ENCODE data around the gene ANXA4.

The ANXA4 gene

GRCh38 chr2:69741575-69742321, at the start of gene ANXA4:
TSS of gene ANXA4 (plus strand) at chr2:69742134. CDS start at chr2:69781566, 39,432 bp downstream.
- peak; percentile 59 to 60 for DNase-seq (ENCODE audit: low read depth in 2 of 2)

DNA sequence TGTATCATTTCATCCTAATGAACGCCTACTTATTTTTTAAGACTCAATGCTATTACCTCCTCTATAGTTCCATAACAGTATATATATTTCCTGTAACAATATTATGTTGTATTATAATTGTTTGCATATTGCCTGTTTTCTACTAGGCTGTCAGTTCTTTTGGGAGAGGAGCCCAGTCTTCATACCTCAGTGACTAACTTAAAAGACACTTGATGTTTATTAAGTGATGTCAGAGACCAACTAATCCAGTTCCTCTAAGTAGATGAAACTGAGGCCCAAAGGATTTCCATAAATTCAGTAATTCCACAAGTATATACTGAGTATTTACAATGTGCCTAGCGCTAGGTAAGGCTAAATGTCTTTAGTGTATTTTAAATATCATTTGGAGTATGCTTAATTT, 49.5 kb upstream of the ANXA4 start:
- no peak for DNase-seq (ENCODE audit: low read depth in 2 of 2)

GRCh38 chr2:69693059-69693774, 48.7 kb upstream of the ANXA4 start:
- no peak for DNase-seq (ENCODE audit: low read depth in 2 of 2)

GRCh38 chr2:69693775-69694450, 48.0 kb upstream of the ANXA4 start:
- no peak for DNase-seq (ENCODE audit: low read depth in 2 of 2)

DNA sequence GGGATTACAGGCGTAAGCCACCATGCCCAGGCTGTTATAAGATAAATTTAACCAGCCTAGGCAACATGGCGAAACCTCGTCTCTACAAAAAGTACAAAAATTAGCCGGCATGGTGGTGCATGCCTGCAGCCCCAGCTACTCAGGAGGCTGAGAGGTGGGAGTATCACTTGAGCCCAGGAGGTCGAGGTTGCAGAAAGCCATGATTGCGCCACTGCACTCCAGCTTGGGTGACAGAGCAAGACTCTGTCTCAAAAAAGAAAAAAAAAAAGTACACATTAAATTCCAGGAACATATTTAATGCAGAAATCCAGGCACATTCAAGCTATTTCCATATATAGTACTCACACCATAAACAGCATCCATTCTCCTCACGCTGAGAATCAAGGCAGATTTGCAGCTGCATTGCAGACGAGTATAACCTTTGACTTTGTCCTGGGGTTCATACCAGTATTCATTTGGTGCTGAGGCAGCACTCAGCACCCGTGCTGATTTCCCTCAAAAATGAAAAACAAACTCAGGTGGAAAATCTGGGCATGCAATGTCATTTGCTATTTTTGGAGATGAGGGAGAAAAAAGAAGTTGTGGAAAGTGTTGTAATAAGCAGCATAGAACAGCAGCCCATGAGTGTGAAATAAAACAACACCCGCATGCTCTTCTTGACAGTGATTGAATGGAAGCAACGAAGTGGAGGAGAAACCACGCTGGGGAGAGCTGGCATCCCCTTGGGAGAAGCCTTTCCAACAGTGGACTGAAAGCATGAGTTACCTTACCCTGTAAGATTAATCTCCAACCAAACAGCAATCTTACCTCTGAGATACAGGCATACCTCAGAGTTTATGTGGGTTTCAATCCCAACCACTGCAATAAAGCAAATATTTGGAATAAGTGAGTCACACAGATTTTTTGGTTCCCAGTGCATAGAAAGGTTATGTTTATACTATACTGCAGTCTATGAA, 46.8 kb upstream of the ANXA4 start:
- no peak for DNase-seq (ENCODE audit: low read depth in 2 of 2)

GRCh38 chr2:69695850-69696216, 46.1 kb upstream of the ANXA4 start:
- no peak for DNase-seq (ENCODE audit: low read depth in 2 of 2)

- DNase-seq (ENCODE audit: low read depth in 2 of 2) = no peak
These were observed 41.6 kb upstream of the ANXA4 start for GRCh38 chr2:69700381-69700780.

- DNase-seq (ENCODE audit: low read depth in 2 of 2) = no peak
These were observed 40.6 kb upstream of the ANXA4 start for GRCh38 chr2:69701100-69701945.

- no peak for DNase-seq (ENCODE audit: low read depth in 2 of 2)
These were observed 38.7 kb upstream of the ANXA4 start for GRCh38 chr2:69703189-69703588.

DNA sequence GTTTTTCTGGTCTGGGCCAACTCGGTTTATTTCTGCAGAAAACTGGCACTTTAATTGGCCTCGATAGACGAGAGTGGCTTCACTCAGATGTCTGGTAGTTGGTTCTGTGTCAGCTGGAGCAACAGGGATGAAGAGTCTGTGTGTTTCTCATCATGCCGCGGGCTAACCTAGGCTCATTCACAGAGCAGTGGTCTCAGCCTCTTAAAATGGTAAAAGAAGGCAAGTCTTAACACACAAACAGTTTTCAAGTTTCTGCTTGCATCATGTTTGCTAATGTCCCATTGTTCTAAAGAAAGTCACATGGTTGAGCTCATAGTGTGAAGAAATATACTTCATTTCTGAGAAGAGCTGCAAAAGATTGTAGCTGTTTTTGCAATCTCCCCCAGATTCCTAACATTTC, 37.5 kb upstream of the ANXA4 start:
- no peak for DNase-seq (ENCODE audit: low read depth in 2 of 2)

DNA sequence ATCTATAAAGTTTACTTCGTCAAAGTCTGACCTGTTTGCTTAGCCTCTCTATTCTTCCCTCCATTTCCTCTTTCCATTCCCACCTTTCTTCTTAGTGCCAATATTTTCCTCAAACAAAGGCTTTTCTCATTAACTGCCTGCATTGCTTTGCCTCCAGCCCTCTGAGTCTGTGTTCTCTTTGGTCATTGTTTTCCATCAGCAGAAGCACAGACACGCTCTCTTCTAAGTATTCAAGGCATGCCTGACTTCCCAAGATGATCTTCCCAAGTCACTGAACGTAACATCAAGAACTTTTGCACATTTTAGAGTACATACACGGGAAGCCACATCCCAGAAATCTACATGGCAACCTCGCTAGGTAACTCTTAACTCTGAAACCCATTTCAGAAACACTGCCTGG, 32.6 kb upstream of the ANXA4 start:
- no peak for DNase-seq (ENCODE audit: low read depth in 2 of 2)

GRCh38 chr2:69711971-69712370, 30.0 kb upstream of the ANXA4 start:
- no peak for DNase-seq (ENCODE audit: low read depth in 2 of 2)

DNA sequence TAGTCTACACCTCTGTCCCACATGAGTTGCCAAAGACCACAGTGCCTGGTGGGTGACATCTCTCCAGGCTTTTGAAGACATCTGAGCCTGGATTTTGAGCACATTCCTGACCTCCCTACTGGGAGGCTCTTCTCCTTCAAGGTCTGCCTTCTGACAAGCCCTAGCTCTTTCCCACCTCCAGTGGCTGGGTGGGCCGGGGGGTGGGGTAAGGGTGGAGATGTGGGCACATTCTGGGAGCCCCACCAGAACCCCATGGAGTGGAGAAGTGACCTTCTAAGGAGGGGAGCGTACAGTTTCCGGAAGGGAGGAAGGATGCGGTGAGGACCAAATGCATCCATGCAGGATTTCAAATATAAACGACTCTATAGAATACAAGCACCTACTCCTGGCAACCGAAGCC, 27.9 kb upstream of the ANXA4 start:
- DNase-seq (ENCODE audit: low read depth in 2 of 2) = no peak

DNA sequence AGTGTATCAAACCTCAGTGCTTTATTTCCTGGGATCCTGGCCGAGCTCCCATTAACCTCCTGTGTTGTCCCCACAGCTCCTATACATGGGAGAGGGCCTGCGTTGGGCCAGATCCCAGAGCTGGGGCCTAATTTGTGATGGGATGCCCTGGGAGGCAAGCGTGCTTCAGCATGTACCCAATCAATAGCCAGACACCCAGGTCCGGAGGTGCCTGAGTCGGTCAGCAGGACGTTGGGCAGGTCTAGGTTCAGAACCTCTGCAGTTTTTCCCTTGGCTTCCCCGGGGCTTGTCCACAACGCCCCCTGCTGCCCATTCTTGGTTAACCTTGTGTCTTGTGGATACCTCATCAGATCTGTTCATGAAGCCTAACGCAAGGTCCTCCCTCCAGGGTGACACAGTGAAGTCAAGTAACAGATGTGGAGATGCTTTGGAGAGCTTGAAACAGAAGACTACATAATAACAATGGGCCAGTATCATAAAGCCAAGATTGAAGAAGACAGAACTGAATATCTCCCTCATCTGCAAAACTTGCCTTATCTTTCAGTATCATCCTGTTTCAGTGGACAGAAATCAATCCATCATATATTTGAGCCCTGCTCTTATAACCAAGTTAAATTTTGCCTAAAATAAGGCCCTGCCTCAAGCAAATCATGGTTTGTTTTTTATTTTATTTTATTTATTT, 27.3 kb upstream of the ANXA4 start:
- DNase-seq (ENCODE audit: low read depth in 2 of 2) = peak; percentile 78 to 84

DNA sequence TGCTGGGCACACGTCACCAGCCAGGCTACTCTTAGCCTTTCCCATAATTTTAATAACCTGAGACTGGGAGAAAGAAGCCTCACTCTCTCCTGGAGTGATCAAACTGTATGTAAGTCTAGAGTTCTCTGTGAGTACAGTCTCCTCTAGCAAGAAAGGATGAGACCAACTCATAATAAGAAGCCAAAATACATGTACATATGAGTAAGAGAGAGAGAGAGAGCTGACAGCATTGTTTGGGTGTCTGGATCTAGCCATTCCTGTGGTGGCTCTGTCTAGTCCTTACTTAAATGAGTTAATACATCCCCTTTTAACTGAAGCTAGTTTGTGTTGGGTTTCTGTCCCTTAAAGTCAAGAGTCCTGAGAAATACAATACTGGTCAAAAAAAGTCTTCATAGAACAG, 26.0 kb upstream of the ANXA4 start:
- no peak for DNase-seq (ENCODE audit: low read depth in 2 of 2)

DNA sequence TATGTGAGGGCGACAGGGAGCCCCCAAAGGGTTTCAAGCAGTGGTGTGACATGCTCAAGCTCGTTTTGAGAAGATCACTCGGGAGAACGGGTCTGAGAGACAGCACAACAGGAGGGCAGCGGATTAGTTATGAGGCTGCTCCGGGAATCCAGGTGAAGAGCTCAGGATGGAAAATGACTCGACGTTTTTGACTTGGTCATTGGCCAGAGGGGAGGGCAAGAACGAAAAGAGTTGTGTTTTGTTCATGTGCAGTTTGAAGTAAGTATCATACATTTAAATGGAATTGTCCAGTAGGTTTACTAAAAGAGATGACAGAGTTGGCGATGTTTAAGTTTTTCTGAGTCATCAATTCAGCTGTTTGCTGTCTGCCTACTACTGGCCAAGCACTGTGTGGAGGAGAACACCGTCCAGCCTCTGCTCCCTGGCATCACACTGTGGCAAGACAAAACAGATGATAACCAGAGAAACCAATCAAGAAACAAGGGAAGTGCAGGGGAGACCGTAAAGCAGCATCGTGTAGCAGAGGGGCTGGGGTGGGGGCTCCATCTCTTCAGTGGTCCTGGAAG, 25.3 kb upstream of the ANXA4 start:
- DNase-seq (ENCODE audit: low read depth in 2 of 2) = no peak

DNA sequence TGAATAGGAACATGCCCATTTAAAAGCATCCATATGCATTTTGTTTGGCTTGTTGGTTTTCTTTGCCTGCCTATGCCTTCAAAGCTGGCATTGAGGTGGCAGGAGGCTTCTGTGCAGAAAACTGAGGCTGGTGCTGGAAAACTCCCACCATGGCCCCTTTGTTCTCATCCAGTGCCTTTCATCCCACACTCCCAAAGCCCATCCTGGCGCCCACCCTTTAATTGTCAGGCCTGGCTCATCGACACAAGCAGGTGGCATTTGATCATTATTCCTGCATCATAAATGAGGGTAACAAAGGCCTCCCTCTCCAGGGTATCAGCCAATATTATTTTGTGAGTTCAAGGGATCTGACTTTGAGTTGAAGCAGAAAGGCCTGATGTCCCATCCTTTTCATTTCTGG, 24.7 kb upstream of the ANXA4 start:
- no peak for DNase-seq (ENCODE audit: low read depth in 2 of 2)

- DNase-seq (ENCODE audit: low read depth in 2 of 2) = no peak
These were observed 24.1 kb upstream of the ANXA4 start for GRCh38 chr2:69717861-69718273.

DNA sequence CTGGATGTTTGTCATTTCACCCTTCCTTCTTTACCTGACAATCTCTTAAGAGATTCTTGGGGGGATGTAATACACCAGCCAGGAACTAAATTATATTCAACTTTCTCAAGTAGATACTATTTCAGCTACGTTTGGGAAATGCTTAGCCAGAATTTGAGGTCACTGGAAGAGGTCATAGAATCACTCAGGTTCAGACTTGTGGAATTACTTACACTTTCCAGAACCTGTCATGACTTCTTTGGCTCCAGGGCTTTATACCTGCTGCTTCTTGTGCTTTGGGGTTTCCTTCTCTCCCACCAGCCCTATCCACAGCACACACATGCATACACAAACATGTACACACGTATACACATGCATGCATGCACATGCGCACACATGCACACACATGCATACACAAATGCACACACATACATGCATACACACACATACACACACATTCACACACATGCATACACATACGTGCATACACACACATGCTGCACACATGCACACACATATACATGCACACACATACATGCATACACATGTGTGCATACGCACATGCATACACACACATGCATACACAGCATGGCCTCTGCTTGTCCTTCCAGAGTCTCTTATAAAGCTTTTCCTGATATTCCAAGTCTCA, 23.5 kb upstream of the ANXA4 start:
- DNase-seq (ENCODE audit: low read depth in 2 of 2) = no peak

All from stimulated activated CD8-positive, alpha-beta memory T cell treated with anti-CD3 and anti-CD28 coated beads, Interleukin-2, amount 100 ng/mL, for 48 hours (primary cell).